Endothelial cell of umbilical vein (primary cell): ENCODE data around the gene CDK15. TPM values are rescaled to one million over a fixed set of nuclear protein-coding genes. Genes with fewer than 3 reads are reported as not detected.
"Not testable (repeated sequence)": the region's sequence is repeated elsewhere in the genome, so short reads cannot be mapped to it uniquely, and the experiment has no call there.

ENCODE experiments used
- BruUV-seq: library from RNA; stranded (reverse); fragments of 400-500 nt; replicated peaks from 2 replicates; lab custom pipeline; 2021; lab: Mats Ljungman, UMichigan
- CTCF ChIA-PET: fragments of 300-600, 350-600 bp; sonication (Branson Sonifier 250); formaldehyde crosslinking; loops from one replicate; lab custom pipeline; 2021; ENCODE audit warnings: antibody characterized with exemption, inconsistent platforms; lab: Charles Lee
- POLR2A ChIA-PET: fragments of 300-600, 350-600 bp; sonication (Branson Sonifier 250); formaldehyde crosslinking; loops from one replicate; lab custom pipeline; 2021; ENCODE audit warnings: antibody characterized with exemption, inconsistent platforms; lab: Charles Lee
- DNase-seq: peaks from one replicate; pipeline ENCODE4 v3.0.0-alpha.2; 2011; ENCODE audit warnings: low read depth, low spot score
- FAIRE-seq: peaks from 2 replicates; lab custom pipeline; 2011; peaks lifted over from hg19 to GRCh38; lab: Jason Lieb, UNC
- H2AFZ ChIP-seq: 2 replicates; pipeline ENCODE4 v1.6.0; 2012; ENCODE audit warnings: low read depth, low read length, control low read depth, inconsistent platforms
- H3K27ac ChIP-seq: 2 replicates; pipeline ENCODE4 v1.5.1; 2011; ENCODE audit warnings: low read depth, mild to moderate bottlenecking, control low read depth, low read length, moderate library complexity; ENCODE audit not compliant: insufficient read depth
- H3K27me3 ChIP-seq, 2 experiments: 2 replicates each; pipeline versions ENCODE4 v1.6.0 to v1.6.1; 2011; ENCODE audit warnings: low read length in 2 of 2, mixed read lengths in 1 of 2; ENCODE audit not compliant: control insufficient read depth in 2 of 2, insufficient read depth in 2 of 2
- H3K36me3 ChIP-seq, 2 experiments: 2 replicates in 1 of 2; 3 replicates in 1 of 2; pipeline ENCODE4 v1.5.1; 2011; ENCODE audit warnings: low read length in 2 of 2, mild to moderate bottlenecking in 1 of 2, moderate library complexity in 1 of 2; ENCODE audit not compliant: control insufficient read depth in 2 of 2, insufficient read depth in 2 of 2; ENCODE audit errors: extremely low read depth in 1 of 2
- H3K4me1 ChIP-seq: 3 replicates; pipeline ENCODE4 v1.5.1; 2011; ENCODE audit warnings: mild to moderate bottlenecking, low read length; ENCODE audit not compliant: control insufficient read depth, insufficient read depth; ENCODE audit errors: extremely low read depth
- H3K4me2 ChIP-seq: 2 replicates; pipeline ENCODE4 v1.6.1; 2011; ENCODE audit warnings: low read length, control low read depth, mixed read lengths; ENCODE audit not compliant: insufficient read depth
- H3K4me3 ChIP-seq, 3 experiments: fragments of 200-600 bp in 1 of 3; sonication (generic), shearing (Covaris generic) in 1 of 3; replicated peaks in 1 of 3; 2 replicates each; pipeline ENCODE4 v1.5.1; 2011 to 2016; ENCODE audit warnings: control low read depth in 3 of 3, low read length in 3 of 3, mild to moderate bottlenecking in 2 of 3, inconsistent platforms in 1 of 3, low read depth in 1 of 3, moderate library complexity in 1 of 3; ENCODE audit not compliant: insufficient read depth in 1 of 3
- H3K79me2 ChIP-seq: 2 replicates; pipeline ENCODE4 v1.6.0; 2012; ENCODE audit warnings: low read length, inconsistent platforms; ENCODE audit not compliant: control insufficient read depth, insufficient read depth
- H3K9ac ChIP-seq: replicated peaks from 2 replicates; pipeline ENCODE3; 2011; ENCODE audit warnings: low read length, control low read depth; ENCODE audit not compliant: insufficient read depth; ENCODE audit errors: extremely low read depth
- H3K9me1 ChIP-seq: replicated peaks from 3 replicates; pipeline ENCODE4 v1.6.0; 2011; ENCODE audit warnings: mild to moderate bottlenecking, low read length; ENCODE audit not compliant: control insufficient read depth, insufficient read depth; ENCODE audit errors: extremely low read depth
- H3K9me3 ChIP-seq: replicated peaks from 2 replicates; pipeline ENCODE4 v1.5.1; 2012; ENCODE audit warnings: low read length, inconsistent platforms; ENCODE audit not compliant: control insufficient read depth, insufficient read depth
- H4K20me1 ChIP-seq: replicated peaks from 2 replicates; pipeline ENCODE3; 2011; ENCODE audit warnings: mild to moderate bottlenecking, low read length; ENCODE audit not compliant: control insufficient read depth, insufficient read depth; ENCODE audit errors: extremely low read depth
- CTCF ChIP-seq, 2 donors: IDR thresholded peaks; 1 replicate in 1 of 2; 2 replicates in 1 of 2; pipeline ENCODE4 v1.5.1; 2011; ENCODE audit warnings: low read length in 2 of 2, mild to moderate bottlenecking in 2 of 2, moderate library complexity in 2 of 2, control low read depth in 1 of 2, inconsistent platforms in 1 of 2, low read depth in 1 of 2; ENCODE audit not compliant: insufficient read depth in 1 of 2; ENCODE audit errors: extremely low read depth in 1 of 2
- EZH2 ChIP-seq: IDR thresholded peaks from 2 replicates; pipeline ENCODE4 v1.6.1; 2012; ENCODE audit warnings: borderline replicate concordance, low read depth, mild to moderate bottlenecking, moderate library complexity, low read length, inconsistent platforms; ENCODE audit not compliant: severe bottlenecking
- FOS ChIP-seq: IDR thresholded peaks from 2 replicates; pipeline ENCODE4 v1.6.1; 2011; ENCODE audit warnings: mild to moderate bottlenecking, low read length, moderate library complexity, borderline replicate concordance; ENCODE audit not compliant: insufficient read depth
- GATA2 ChIP-seq: IDR thresholded peaks from 2 replicates; pipeline ENCODE4 v1.7.0; 2011; ENCODE audit warnings: low read depth, mild to moderate bottlenecking, moderate library complexity, mixed read lengths, low read length; ENCODE audit not compliant: insufficient read length, insufficient read depth
- JUN ChIP-seq: IDR thresholded peaks from 2 replicates; pipeline ENCODE4 v1.6.1; 2011; ENCODE audit warnings: borderline replicate concordance, low read depth; ENCODE audit not compliant: insufficient read length, insufficient read depth
- MAX ChIP-seq: IDR thresholded peaks from 2 replicates; pipeline ENCODE4 v1.6.1; 2011; ENCODE audit not compliant: insufficient read depth, insufficient read length
- MYC ChIP-seq: IDR thresholded peaks from one replicate; pipeline ENCODE4 v1.6.1; 2011; ENCODE audit warnings: mild to moderate bottlenecking, low read depth, low read length
- POLR2A ChIP-seq: IDR thresholded peaks from 2 replicates; pipeline ENCODE4 v1.6.1; 2012; ENCODE audit warnings: low read depth, mild to moderate bottlenecking, control low read depth, low read length
- POLR2AphosphoS5 ChIP-seq: IDR thresholded peaks from 2 replicates; pipeline ENCODE4 v1.6.1; 2012; ENCODE audit warnings: low read depth, mild to moderate bottlenecking, control low read depth, low read length, moderate library complexity; ENCODE audit not compliant: insufficient read depth
- dilution Hi-C: fragments of 300-500 bp; cut with MboI; formaldehyde crosslinking; loops from one replicate; pipeline ENCODE4 v1.15.0; 2019; ENCODE audit warnings: low sequenced_read_pairs; ENCODE audit not compliant: extremely low pct_ligation_motif_present
- intact Hi-C: fragments of 100-400 bp; cut with micrococcal nuclease; formaldehyde crosslinking; loops from one replicate; pipeline ENCODE4 v1.10.0; 2022
- polyA plus RNA-seq, 4 experiments: library from polyadenylated mRNA; depleted of rRNA in 3 of 4; stranded (reverse) in 3 of 4; unstranded in 1 of 4; fragments of >200 nt; gene quantifications; 2 replicates each; pipeline versions ENCODE4 v1.2.1 to v1.2.3, GENCODE V29; 2011 to 2012; ENCODE audit warnings: missing spikeins in 1 of 4
- total RNA-seq: library from RNA; stranded (reverse); gene quantifications from 2 replicates; pipeline ENCODE4 v1.2.3, GENCODE V29; 2021

Gene CDK15
- total and polyA plus RNA-seq, 2 donors (not counting 3 experiments of a cell fraction or from before 2014, with no cell fraction given) = not detected

DNA sequence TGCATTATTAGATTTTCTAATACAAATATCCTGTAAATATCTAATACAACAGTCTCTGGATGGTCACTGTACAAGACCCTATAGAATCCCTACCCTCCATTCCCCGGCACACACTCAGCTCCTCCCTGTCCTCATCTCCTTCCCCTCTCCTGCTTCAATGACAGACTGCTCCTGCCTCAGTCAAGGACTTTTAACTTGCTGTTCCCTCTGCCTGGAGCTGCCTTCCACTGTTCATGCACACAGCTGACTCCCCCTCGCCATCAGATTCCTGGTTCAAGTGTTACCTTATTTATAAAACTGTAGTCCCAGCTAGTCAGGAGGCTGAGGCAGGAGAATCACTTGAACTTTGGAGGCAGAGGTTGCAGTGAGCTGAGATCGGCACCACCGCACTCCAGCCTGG, 3.3 kb downstream of the CDK15 start:
- intact Hi-C loops (no loop called here), dilution Hi-C loops (no loop called here)
- Histone ChIP-seq H3K27me3 (peaks cover 34 to 45% of the 10 kb centered on the region in 2 experiments), H3K36me3 (no peaks in the 10 kb centered on the region), H2AFZ (no peak overlapping the region), H3K9me3 (no peaks in the 10 kb centered on the region), H3K79me2 (no peaks in the 10 kb centered on the region), H3K4me3 (no peak overlapping the region), H3K9ac (no peak overlapping the region), H4K20me1 (no peaks in the 10 kb centered on the region), H3K27ac (no peak overlapping the region), H3K4me2 (no peak overlapping the region), H3K4me1 (no peaks in the 10 kb centered on the region), H3K9me1 (no peaks in the 10 kb centered on the region)
- BruUV-seq = no TSS peak
- no peak for DNase-seq
- no peak for TF ChIP-seq FOS
- TF ChIP-seq MAX = no peak
- no peak for TF ChIP-seq CTCF (IDR thresholded peaks at IDR 0.05; ENCODE audit: extremely low read depth in 1 of 2, insufficient read depth in 1 of 2, low read depth in 1 of 2, low read length in 2 of 2)
- no peak for TF ChIP-seq POLR2AphosphoS5
- no peak for TF ChIP-seq MYC
- no peak for TF ChIP-seq JUN
- no peak for TF ChIP-seq POLR2A
- no peak for TF ChIP-seq EZH2
- TF ChIP-seq GATA2 = no peak
- POLR2A ChIA-PET = no interaction called here
- CTCF ChIA-PET = no interaction called here
- no peak for FAIRE-seq

GRCh38 chr2:201810604-201811003, 4.3 kb downstream of the CDK15 start:
- H3K4me3 ChIP-seq, H3K9me3 ChIP-seq, H2AFZ ChIP-seq, H3K36me3 ChIP-seq, H3K9ac ChIP-seq, DNase-seq, H3K27ac ChIP-seq, H3K4me2 ChIP-seq, H3K9me1 ChIP-seq, H4K20me1 ChIP-seq, H3K4me1 ChIP-seq, FAIRE-seq, BruUV-seq, CTCF ChIA-PET, H3K79me2 ChIP-seq, intact Hi-C loops, dilution Hi-C loops: not testable (repeated sequence)
- POLR2A ChIA-PET = interaction anchor here (0.7 kb wide), 1 partner anchor 647 kb away, joined by 14 read pairs; no protein-coding TSS in a partner anchor
- H3K27me3 ChIP-seq = peaks cover 34 to 45% of the 10 kb centered on the region in 2 experiments
